C4-2B (cell line): ENCODE data around the gene C16orf95.

Experiments used
- CTCF ChIP-seq: fragments of 450-650 bp; conservative IDR thresholded peaks from 2 replicates; pipeline ENCODE4 v1.5.1; 2017; ENCODE audit warnings: mild to moderate bottlenecking
- ZFX ChIP-seq: fragments of 450-650 bp; IDR thresholded peaks from 2 replicates; pipeline ENCODE4 v1.6.1; 2017

- no peak for TF ChIP-seq CTCF
- TF ChIP-seq ZFX = no peak
Measured at GRCh38 chr16:87356491-87356853, 39.3 kb upstream of the C16orf95 start.
